ENCODE data around the gene COPS2. TPM values are rescaled to one million over a fixed set of nuclear protein-coding genes. Genes with fewer than 3 reads are reported as not detected.

Gene COPS2
- total and polyA plus RNA-seq, 2 of the 13 experiments (the other 11 are each of a cell fraction or from before 2014, with no cell fraction given), result 37.8 to 66.3 TPM

DNA sequence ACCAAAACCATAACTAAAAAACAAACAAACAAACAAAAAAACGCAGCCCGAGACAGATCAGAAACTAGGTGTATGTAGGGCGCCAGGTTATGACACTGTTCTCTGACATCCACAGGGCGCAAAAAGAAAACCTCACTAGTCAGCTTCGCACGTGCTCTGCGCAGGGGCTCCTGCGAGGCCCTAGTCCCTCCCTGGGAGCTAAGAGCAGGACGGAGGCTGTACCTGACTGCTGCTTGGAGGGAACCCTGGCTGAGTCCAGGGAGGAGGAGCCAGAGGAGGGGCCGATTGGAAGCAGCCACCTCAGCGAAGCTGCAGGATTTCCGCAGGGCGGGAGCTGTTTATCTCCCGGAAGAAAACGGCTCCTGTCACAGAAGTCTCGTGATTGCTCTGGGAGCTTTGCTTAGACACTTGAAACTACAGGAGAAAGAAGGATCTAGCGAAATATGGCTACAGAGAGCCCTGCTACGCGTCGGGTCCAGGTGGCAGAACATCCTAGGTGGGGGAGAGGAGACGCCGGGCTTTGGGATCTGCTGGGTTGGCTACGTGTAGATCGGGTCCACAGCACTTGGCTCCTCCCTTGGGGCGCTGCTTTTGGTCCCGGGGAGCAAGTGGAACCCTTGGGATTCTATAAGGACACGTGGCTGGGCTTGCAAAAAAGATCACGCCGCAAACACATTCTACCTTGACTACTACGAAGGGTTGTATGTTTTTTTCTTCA, 14.6 kb upstream of the COPS2 start, which contains the start of gene GALK2 (continued):
- TF ChIP-seq ARHGAP35 (CRISPR knock-in tag; IDR thresholded peaks at IDR 0.05; ENCODE audit: borderline replicate concordance), result peak; percentile 25; the same call in 1 of the 2 replicates
- TF ChIP-seq CERS6 (CRISPR knock-in tag; IDR thresholded peaks at IDR 0.05), result no peak
- TF ChIP-seq, protein P1, sequence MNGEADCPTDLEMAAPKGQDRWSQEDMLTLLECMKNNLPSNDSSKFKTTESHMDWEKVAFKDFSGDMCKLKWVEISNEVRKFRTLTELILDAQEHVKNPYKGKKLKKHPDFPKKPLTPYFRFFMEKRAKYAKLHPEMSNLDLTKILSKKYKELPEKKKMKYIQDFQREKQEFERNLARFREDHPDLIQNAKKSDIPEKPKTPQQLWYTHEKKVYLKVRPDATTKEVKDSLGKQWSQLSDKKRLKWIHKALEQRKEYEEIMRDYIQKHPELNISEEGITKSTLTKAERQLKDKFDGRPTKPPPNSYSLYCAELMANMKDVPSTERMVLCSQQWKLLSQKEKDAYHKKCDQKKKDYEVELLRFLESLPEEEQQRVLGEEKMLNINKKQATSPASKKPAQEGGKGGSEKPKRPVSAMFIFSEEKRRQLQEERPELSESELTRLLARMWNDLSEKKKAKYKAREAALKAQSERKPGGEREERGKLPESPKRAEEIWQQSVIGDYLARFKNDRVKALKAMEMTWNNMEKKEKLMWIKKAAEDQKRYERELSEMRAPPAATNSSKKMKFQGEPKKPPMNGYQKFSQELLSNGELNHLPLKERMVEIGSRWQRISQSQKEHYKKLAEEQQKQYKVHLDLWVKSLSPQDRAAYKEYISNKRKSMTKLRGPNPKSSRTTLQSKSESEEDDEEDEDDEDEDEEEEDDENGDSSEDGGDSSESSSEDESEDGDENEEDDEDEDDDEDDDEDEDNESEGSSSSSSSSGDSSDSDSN (CRISPR knock-in tag; IDR thresholded peaks at IDR 0.05), result peak; percentile 68
- TF ChIP-seq KLF9 (CRISPR knock-in tag; IDR thresholded peaks at IDR 0.05; ENCODE audit: low read depth), result peak; percentile 44; the same call in 1 of the 2 replicates
- TF ChIP-seq ZFX (CRISPR knock-in tag; IDR thresholded peaks at IDR 0.05; ENCODE audit: low read depth), result peak; percentile 77
- no peak for TF ChIP-seq ZNF337 (CRISPR knock-in tag; IDR thresholded peaks at IDR 0.05; ENCODE audit: borderline replicate concordance, low read depth)
- TF ChIP-seq ATF7 (IDR thresholded peaks at IDR 0.05), result no peak
- TF ChIP-seq ATF7 (CRISPR knock-in tag; IDR thresholded peaks at IDR 0.05), result no peak
- no peak for TF ChIP-seq AGO2 (optimal IDR thresholded peaks at IDR 0.05; ENCODE audit: low read depth, low read length)
- no peak for TF ChIP-seq ZNF790 (CRISPR knock-in tag; IDR thresholded peaks at IDR 0.05; ENCODE audit: borderline replicate concordance)
- no peak for TF ChIP-seq ZBTB14 (CRISPR knock-in tag; IDR thresholded peaks at IDR 0.05)
- no peak for TF ChIP-seq ZNF615 (CRISPR knock-in tag; IDR thresholded peaks at IDR 0.05; ENCODE audit: borderline replicate concordance)
- no peak for TF ChIP-seq ZNF589 (CRISPR knock-in tag; conservative IDR thresholded peaks at IDR 0.05)
- peak; percentile 58; the same call in 1 of the 2 replicates for TF ChIP-seq ZNF749 (CRISPR knock-in tag; IDR thresholded peaks at IDR 0.05; ENCODE audit: borderline replicate concordance)
- TF ChIP-seq ZNF567 (CRISPR knock-in tag; IDR thresholded peaks at IDR 0.05; ENCODE audit: borderline replicate concordance), result no peak; the same call in 1 of the 2 replicates
- TF ChIP-seq ZNF83 (CRISPR knock-in tag; IDR thresholded peaks at IDR 0.05; ENCODE audit: borderline replicate concordance), result no peak
- TF ChIP-seq FOXJ3 (CRISPR knock-in tag; IDR thresholded peaks at IDR 0.05; ENCODE audit: borderline replicate concordance), result no peak
- no peak for TF ChIP-seq SNRNP70 (IDR thresholded peaks at IDR 0.05; ENCODE audit: low read depth, low read length)
- peak; percentile 71 for TF ChIP-seq ZNF317 (CRISPR knock-in tag; IDR thresholded peaks at IDR 0.05)
- TF ChIP-seq KMT2A (CRISPR knock-in tag; IDR thresholded peaks at IDR 0.05), result peak; percentile 75; the same call in 1 of the 2 replicates
- TF ChIP-seq BRCA1 (CRISPR knock-in tag; IDR thresholded peaks at IDR 0.05), result no peak
- no peak for TF ChIP-seq RAD21 (CRISPR knock-in tag; IDR thresholded peaks at IDR 0.05)
- TF ChIP-seq SOX5 (CRISPR knock-in tag; IDR thresholded peaks at IDR 0.05; ENCODE audit: borderline replicate concordance), result no peak
- TF ChIP-seq ZBTB44 (CRISPR knock-in tag; IDR thresholded peaks at IDR 0.05), result no peak
- TF ChIP-seq ZNF607 (CRISPR knock-in tag; IDR thresholded peaks at IDR 0.05; ENCODE audit: borderline replicate concordance), result peak; percentile 82; the same call in 1 of the 2 replicates

Measured in HepG2 (cell line).